Left lung (tissue), 10 donors: Measurements from ENCODE around the gene CAPN12. TPM values are rescaled to one million over a fixed set of nuclear protein-coding genes. Genes with fewer than 3 reads are reported as not detected.
A peak's percentile ranks its signal among the peaks of the same experiment; 100 is the strongest.

Experiments used
- ATAC-seq: fragments of 200-7000 bp; cut with Tn5 transposase; one replicate; pipeline ENCODE4 v1.9.1; 2020; ENCODE audit warnings: moderate library complexity
- DNase-seq, 4 donors: peaks; one replicate each; pipeline ENCODE4 v3.0.0-alpha.2; 2013 to 2020
- H3K27ac ChIP-seq, 2 donors: fragments of 200-600 bp; sonication (generic) in 1 of 2; one replicate each; pipeline versions ENCODE4 v1.5.0 to v1.8.0; 2020 to 2021
- H3K27me3 ChIP-seq, 2 donors: fragments of 200-600 bp; sonication (generic) in 1 of 2; one replicate each; pipeline versions ENCODE4 v1.5.0 to v1.8.0; 2020 to 2021
- H3K36me3 ChIP-seq, 2 donors: fragments of 200-600 bp; sonication (generic) in 1 of 2; one replicate each; pipeline versions ENCODE4 v1.5.0 to v1.8.0; 2020 to 2021
- H3K4me1 ChIP-seq, 2 donors: fragments of 200-600 bp; one replicate each; pipeline ENCODE4 v1.8.0; 2021
- H3K4me3 ChIP-seq, 2 donors: fragments of 200-600 bp; sonication (generic) in 1 of 2; one replicate each; pipeline versions ENCODE4 v1.5.0 to v1.8.0; 2020 to 2021; ENCODE audit warnings: mild to moderate bottlenecking in 1 of 2
- H3K9me3 ChIP-seq, 2 donors: fragments of 200-600 bp; sonication (generic) in 1 of 2; one replicate each; pipeline versions ENCODE4 v1.5.0 to v1.8.0; 2020 to 2021
- CTCF ChIP-seq, 2 donors: fragments of 200-600 bp; sonication (generic) in 1 of 2; IDR thresholded peaks; one replicate each; pipeline versions ENCODE4 v1.5.0 to v1.8.0; 2021; ENCODE audit warnings: antibody characterized with exemption in 2 of 2
- intact Hi-C, 2 donors: fragments of 100-400 bp; cut with DNase I; formaldehyde crosslinking; loops; one replicate each; pipeline versions ENCODE4 v1.11.2 to v1.14.2; 2022
- polyA plus RNA-seq, 6 donors: library from polyadenylated mRNA; unstranded; fragments of 120-200 nt; gene quantifications; one replicate each; pipeline ENCODE4 v1.2.1, GENCODE V29; 2013; ENCODE audit not compliant: insufficient read length in 6 of 6
- total RNA-seq, 2 donors: library from RNA; stranded (reverse); fragmentation: NEBNext Ultra II Directional; extraction: Animal tissue kit (Norgen Biotek cat#: 25700); gene quantifications; one replicate each; pipeline ENCODE4 v1.2.1, GENCODE V29; 2021
- donor health status: DM: no; HTN: yes; CAD: no.
- donor health status: DM: no; HTN: no; CAD: no.

Gene CAPN12
- total and polyA plus RNA-seq, 8 donors: 1.6 to 4.9 (median 4.6) TPM

- Histone ChIP-seq H3K27ac (no peak overlapping the region), H3K4me3 (no peak overlapping the region), H3K9me3 (no peaks in the 10 kb centered on the region), H3K4me1 (peaks cover 0 to 10% of the 10 kb centered on the region in 2 donors), H3K36me3 (no peaks in the 10 kb centered on the region), H3K27me3 (peaks cover 0 to 20% of the 10 kb centered on the region in 2 donors)
- no peak for DNase-seq
- ATAC-seq: no peak
- intact Hi-C loops: no loop called here
- no peak for TF ChIP-seq CTCF (IDR thresholded peaks at IDR 0.05)
Measured at GRCh38 chr19:38740257-38740592, 4.0 kb downstream of the CAPN12 start.

- peak in 1 of 4 donors; percentile 76 for DNase-seq
- no peak for ATAC-seq
- Histone ChIP-seq H3K4me1 (peaks cover 0 to 16% of the 10 kb centered on the region in 2 donors), H3K36me3 (no peaks in the 10 kb centered on the region), H3K4me3 (no peak overlapping the region), H3K27me3 (peaks cover 0 to 20% of the 10 kb centered on the region in 2 donors), H3K9me3 (no peaks in the 10 kb centered on the region), H3K27ac (no peak overlapping the region)
- intact Hi-C loops: no loop called here
- no peak for TF ChIP-seq CTCF (IDR thresholded peaks at IDR 0.05)
Measured at GRCh38 chr19:38739440-38740256, 4.6 kb downstream of the CAPN12 start.

- no peak for TF ChIP-seq CTCF (IDR thresholded peaks at IDR 0.05)
- Histone ChIP-seq H3K27me3 (peaks cover 0 to 20% of the 10 kb centered on the region in 2 donors), H3K9me3 (no peaks in the 10 kb centered on the region), H3K27ac (no peak overlapping the region), H3K4me1 (peaks cover 0 to 31% of the 10 kb centered on the region in 2 donors), H3K36me3 (no peaks in the 10 kb centered on the region), H3K4me3 (no peak overlapping the region)
- ATAC-seq: no peak
- DNase-seq: no peak
- intact Hi-C loops: no loop called here
Measured at GRCh38 chr19:38737921-38738737, 6.1 kb downstream of the CAPN12 start.

- Histone ChIP-seq H3K4me1 (peaks cover 0 to 39% of the 10 kb centered on the region in 2 donors), H3K4me3 (peak overlapping the region in 1 of 2 donors; percentile 3), H3K36me3 (no peaks in the 10 kb centered on the region), H3K9me3 (no peaks in the 10 kb centered on the region), H3K27me3 (peaks cover 0 to 20% of the 10 kb centered on the region in 2 donors), H3K27ac (no peak overlapping the region)
- DNase-seq: no peak
- intact Hi-C loops: no loop called here
- no peak for ATAC-seq
- no peak for TF ChIP-seq CTCF (IDR thresholded peaks at IDR 0.05)
Measured at GRCh38 chr19:38737281-38737865, 6.9 kb downstream of the CAPN12 start.
